ENCODE data around the gene GPALPP1.

The GPALPP1 gene

GRCh38 chr13:44989071-44989889 lies at the start of gene GPALPP1, which contains the start of gene NUFIP1:
Gene GPALPP1 (plus strand): TSS chr13:44989538. CDS start chr13:44989655, 117 bp downstream.
Gene NUFIP1 (minus strand): TSS chr13:44989471. CDS start chr13:44989436, 35 bp downstream.
- peak; percentile 29 for FAIRE-seq

GRCh38 chr13:44943411-44943810 lies 45.9 kb upstream of the GPALPP1 start:
- FAIRE-seq: peak; percentile 41

- no peak for FAIRE-seq
Measured at GRCh38 chr13:44951184-44951583, 38.2 kb upstream of the GPALPP1 start.

GRCh38 chr13:44952671-44953070 lies 36.7 kb upstream of the GPALPP1 start:
- no peak for FAIRE-seq

- no peak for FAIRE-seq
Measured at GRCh38 chr13:44954224-44954623, 35.1 kb upstream of the GPALPP1 start.

GRCh38 chr13:44955406-44955805 lies 33.9 kb upstream of the GPALPP1 start:
- FAIRE-seq: no peak

- FAIRE-seq: peak; percentile 58
Measured at GRCh38 chr13:44961997-44962396, 27.3 kb upstream of the GPALPP1 start.

- FAIRE-seq: peak; percentile 81
Measured at GRCh38 chr13:44967704-44968433, 21.5 kb upstream of the GPALPP1 start.

GRCh38 chr13:44968434-44968815 lies 20.9 kb upstream of the GPALPP1 start:
- no peak for FAIRE-seq

- peak; percentile 95 for FAIRE-seq
Measured at GRCh38 chr13:44969551-44970484, 19.5 kb upstream of the GPALPP1 start.

GRCh38 chr13:44971656-44972595 lies 17.4 kb upstream of the GPALPP1 start:
- no peak for FAIRE-seq

GRCh38 chr13:44972956-44973581 lies 16.3 kb upstream of the GPALPP1 start:
- peak; percentile 76 for FAIRE-seq

- FAIRE-seq: no peak
Measured at GRCh38 chr13:44974056-44974793, 15.1 kb upstream of the GPALPP1 start.

GRCh38 chr13:44976196-44976595 lies 13.1 kb upstream of the GPALPP1 start:
- no peak for FAIRE-seq

- no peak for FAIRE-seq
Measured at GRCh38 chr13:44976949-44977583, 12.3 kb upstream of the GPALPP1 start.

GRCh38 chr13:44978328-44978727 lies 11.0 kb upstream of the GPALPP1 start:
- no peak for FAIRE-seq

- no peak for FAIRE-seq
Measured at GRCh38 chr13:44989941-44990340, 603 bp downstream of the GPALPP1 start.

GRCh38 chr13:45003417-45003816 lies 14.1 kb downstream of the GPALPP1 start:
- no peak for FAIRE-seq

GRCh38 chr13:45004096-45004495 lies 14.8 kb downstream of the GPALPP1 start:
- no peak for FAIRE-seq

GRCh38 chr13:45007225-45007624 lies 17.9 kb downstream of the GPALPP1 start:
- FAIRE-seq: no peak

All from endometrium (tissue), 2 donors.